Measurements from ENCODE around the gene ELP5.

ELP5 gene

GRCh38 chr17:7307686-7308624, 55.9 kb downstream of the ELP5 start:
- FAIRE-seq = peak; percentile 36
- DNase-seq (ENCODE audit: insufficient read length, low spot score) = no peak

DNA sequence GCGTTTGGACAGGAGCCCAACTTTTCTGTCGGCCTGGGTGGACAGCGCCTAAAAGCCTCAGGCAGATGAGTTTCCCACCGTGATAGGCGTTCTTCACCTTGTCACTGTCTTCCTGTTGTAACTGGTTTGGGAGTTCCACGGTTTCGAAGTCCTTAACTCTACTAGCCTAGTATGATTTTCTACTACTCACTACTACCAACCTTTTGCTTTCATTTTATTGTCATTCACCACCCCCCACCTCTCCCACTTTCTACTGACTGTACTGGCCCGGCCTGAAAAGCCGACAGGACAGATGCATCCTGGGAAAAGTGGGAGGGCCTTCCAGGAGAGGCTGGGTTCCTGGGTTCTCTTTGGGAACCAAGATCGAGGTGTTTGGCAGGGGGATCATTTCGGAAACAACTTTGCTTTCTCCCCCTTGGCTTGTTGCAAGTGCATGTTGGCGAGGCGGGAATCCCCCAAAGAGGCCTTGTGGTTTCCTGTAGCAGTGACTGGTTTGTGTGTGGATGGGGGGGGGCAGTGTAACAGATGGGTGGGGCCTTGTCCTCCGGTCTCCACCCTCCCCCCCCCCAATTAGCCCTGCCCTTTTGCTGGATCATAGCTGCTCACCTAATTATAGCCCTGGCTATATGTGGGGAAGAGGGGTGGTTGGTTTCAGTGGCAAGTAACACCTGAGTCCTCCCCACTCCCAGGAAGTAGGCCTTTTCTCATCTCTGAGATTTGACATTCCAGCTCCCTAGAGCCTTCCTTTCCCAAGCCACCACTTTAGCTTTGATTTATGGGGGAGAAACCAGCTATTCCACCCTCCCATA, 56.8 kb downstream of the ELP5 start:
- peak; percentile 91 for DNase-seq (ENCODE audit: insufficient read length, low spot score)
- no peak for FAIRE-seq
